ENCODE results near the gene PDE3B.

PDE3B gene

DNA sequence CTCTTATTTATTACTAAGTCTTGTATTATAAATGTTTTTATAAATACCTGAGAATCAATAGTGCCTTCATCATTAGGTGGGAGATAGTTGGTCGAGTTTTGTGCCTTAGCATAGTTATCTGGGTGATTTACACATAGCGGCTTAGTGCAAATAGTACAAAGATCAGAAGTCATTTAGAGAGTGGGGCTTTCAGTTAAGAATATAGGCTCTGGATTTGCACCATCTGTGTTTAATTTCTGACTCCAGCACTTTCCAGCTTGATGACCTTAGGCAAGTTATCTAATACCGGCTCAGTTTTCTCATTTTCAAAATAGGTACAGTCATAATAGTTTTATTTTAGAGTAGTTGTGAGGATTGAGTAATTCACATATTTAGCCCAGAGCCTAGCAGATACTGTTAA is 26.4 kb downstream of the PDE3B start:
- TF ChIP-seq, protein P1, sequence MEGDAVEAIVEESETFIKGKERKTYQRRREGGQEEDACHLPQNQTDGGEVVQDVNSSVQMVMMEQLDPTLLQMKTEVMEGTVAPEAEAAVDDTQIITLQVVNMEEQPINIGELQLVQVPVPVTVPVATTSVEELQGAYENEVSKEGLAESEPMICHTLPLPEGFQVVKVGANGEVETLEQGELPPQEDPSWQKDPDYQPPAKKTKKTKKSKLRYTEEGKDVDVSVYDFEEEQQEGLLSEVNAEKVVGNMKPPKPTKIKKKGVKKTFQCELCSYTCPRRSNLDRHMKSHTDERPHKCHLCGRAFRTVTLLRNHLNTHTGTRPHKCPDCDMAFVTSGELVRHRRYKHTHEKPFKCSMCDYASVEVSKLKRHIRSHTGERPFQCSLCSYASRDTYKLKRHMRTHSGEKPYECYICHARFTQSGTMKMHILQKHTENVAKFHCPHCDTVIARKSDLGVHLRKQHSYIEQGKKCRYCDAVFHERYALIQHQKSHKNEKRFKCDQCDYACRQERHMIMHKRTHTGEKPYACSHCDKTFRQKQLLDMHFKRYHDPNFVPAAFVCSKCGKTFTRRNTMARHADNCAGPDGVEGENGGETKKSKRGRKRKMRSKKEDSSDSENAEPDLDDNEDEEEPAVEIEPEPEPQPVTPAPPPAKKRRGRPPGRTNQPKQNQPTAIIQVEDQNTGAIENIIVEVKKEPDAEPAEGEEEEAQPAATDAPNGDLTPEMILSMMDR (IDR thresholded peaks at IDR 0.05; ENCODE audit: insufficient read depth, low read length, missing control alignments): no peak
- no peak for DNase-seq (ENCODE audit: low read depth, low spot score)
- POLR2A ChIA-PET: interaction anchor here (0.7 kb wide), 1 partner anchor 14 kb away, joined by 3 read pairs; no protein-coding TSS in a partner anchor
- H3K4me3 ChIP-seq (ENCODE audit: low read depth, low read length): no peak overlapping the region
- CTCF ChIA-PET: interaction anchor here (0.7 kb wide), 1 partner anchor 594 kb away, joined by 3 read pairs; no protein-coding TSS in a partner anchor

DNA sequence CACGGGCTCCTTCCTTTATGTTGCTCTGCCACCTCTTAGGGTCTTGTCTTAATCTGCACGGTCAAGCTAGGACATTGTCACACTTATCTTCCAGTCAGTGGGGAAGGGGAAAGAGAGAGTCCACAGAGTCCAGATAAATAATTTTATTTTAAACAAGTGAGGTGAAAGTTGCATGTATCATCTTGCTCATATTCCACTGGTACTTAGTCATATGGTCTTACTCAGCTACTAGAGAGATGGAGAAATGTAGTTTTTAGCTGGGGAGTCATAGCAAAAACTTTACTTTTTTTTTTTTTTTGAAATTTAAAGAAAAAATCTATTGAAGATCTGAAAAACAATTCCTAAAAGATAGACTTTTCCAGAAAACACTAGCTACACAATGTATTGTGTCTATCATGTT is 29.0 kb downstream of the PDE3B start:
- H3K4me3 ChIP-seq (ENCODE audit: low read depth, low read length): no peak overlapping the region
- CTCF ChIA-PET: no interaction called here
- DNase-seq (ENCODE audit: low read depth, low spot score): no peak
- POLR2A ChIA-PET: no interaction called here
- TF ChIP-seq, protein P1 (IDR thresholded peaks at IDR 0.05; ENCODE audit: insufficient read depth, low read length, missing control alignments): no peak

DNA sequence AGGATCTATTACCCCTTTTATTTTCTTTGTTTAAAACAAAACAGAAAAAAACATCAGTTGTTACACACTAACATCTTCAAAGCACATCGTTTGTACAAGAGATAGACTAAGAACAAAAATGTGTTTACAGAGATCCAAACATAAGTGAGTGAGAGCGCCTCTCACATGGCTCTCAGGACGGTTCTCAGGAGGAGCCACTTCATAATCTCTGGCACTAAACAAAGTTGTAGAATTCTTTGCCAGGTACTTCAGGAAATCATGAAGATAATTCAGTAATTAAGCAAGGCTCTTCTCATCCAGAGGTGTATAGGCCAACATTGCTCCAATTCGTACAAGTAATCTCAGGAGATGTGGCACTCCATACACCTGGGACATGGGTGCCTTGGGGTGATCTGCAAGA is 29.8 kb downstream of the PDE3B start:
- no peak for DNase-seq (ENCODE audit: low read depth, low spot score)
- H3K4me3 ChIP-seq (ENCODE audit: low read depth, low read length): no peak overlapping the region
- POLR2A ChIA-PET: no interaction called here
- TF ChIP-seq, protein P1 (IDR thresholded peaks at IDR 0.05; ENCODE audit: insufficient read depth, low read length, missing control alignments): no peak
- CTCF ChIA-PET: no interaction called here

DNA sequence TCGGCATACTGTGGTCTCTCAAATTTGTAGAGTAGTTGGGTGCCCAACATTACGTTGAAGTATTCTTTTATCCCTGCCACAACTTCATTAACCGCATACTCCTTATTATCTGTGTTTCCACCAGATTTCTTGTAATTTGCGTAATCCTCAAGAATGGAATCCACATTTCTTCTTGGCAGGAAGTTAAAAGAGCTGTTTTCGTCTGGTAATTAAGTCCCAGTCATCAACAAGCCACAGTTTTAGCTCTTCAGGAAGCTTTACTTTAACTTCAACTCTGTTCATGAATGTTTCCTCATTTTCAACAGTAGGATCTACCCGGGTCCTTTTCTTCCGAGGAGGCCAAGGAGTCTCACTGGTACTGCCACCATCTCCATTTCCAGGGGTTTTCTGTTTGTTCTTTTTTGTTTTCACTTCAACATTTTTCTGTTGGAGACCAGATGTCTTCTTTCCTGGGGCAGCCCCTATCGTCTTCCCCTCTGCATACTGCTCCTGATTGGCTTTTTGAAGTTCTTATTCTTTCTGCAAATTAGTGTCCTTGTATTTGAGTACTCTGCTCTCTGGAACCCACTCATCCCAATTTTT is 30.3 kb downstream of the PDE3B start:
- TF ChIP-seq, protein P1 (IDR thresholded peaks at IDR 0.05; ENCODE audit: insufficient read depth, low read length, missing control alignments): no peak
- ChIA-PET CTCF (no interaction called here), POLR2A (no interaction called here)
- no peak overlapping the region for H3K4me3 ChIP-seq (ENCODE audit: low read depth, low read length)
- DNase-seq (ENCODE audit: low read depth, low spot score): no peak

DNA sequence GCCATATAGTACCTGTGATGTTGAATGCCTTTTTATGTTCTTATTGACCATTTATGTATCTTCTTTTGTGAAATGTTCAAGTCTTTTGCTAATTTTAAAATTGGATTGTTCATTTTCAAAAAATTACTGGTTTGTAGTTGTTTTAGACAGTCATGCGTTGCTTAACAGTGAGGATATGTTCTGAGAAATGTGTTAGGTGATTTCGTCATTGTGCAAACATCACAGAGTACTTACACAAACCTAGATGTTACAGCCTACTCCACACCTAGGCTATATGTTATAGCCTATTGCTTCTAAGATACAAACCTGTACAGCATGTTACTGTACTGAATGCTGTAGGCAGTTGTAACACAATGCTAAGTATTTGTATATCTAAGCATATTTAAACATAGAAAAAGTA is 32.5 kb downstream of the PDE3B start:
- CTCF ChIA-PET: no interaction called here
- TF ChIP-seq, protein P1 (IDR thresholded peaks at IDR 0.05; ENCODE audit: insufficient read depth, low read length, missing control alignments): no peak
- POLR2A ChIA-PET: no interaction called here
- no peak overlapping the region for H3K4me3 ChIP-seq (ENCODE audit: low read depth, low read length)
- no peak for DNase-seq (ENCODE audit: low read depth, low spot score)

DNA sequence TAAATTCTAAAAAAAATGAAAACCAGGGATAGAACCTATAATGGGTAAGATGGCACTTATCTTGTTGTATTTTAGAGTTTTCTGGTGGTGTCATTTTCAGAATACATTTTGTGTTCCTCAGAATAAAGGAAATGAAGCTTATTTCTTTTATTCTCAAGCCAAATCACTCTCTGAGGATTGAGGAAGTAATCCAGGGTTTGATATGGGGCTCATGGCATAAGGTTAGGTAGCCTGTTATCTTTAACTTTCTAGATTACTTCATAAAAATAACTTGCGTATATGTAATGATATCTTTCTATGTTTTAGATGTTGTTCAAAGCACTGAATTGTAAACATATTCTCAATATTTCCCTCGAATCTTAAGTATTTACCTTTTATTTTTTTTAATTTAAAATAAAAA is 33.5 kb downstream of the PDE3B start:
- ChIA-PET CTCF (no interaction called here), POLR2A (no interaction called here)
- DNase-seq (ENCODE audit: low read depth, low spot score): no peak
- TF ChIP-seq, protein P1 (IDR thresholded peaks at IDR 0.05; ENCODE audit: insufficient read depth, low read length, missing control alignments): no peak
- no peak overlapping the region for H3K4me3 ChIP-seq (ENCODE audit: low read depth, low read length)

Data from AG04449 (cell line).